ENCODE data around the gene P2RX3.

DNA sequence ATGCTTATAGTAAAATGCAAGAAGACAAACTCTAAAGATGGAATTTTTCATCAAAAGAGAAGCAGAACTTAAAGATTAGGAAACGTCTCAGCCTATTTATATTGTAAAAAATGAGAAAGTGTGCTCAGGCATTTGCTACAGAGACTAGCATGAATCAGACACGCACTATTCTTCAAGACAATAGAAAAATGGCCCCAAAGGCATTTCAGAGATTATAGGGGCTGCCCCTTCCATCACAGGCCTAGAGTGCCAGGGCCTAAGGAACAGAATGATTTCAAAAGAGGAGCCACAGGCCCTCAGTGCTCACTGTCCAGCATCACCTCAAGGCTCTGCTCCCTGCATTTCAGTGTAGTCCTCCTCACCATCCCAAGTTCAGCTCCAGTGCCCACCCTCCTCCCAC is 40.9 kb upstream of the P2RX3 start:
- TF ChIP-seq CTCF (IDR thresholded peaks at IDR 0.05; ENCODE audit: poor library complexity), result no peak
- TF ChIP-seq EZH2 (IDR thresholded peaks at IDR 0.05; ENCODE audit: borderline replicate concordance), result no peak
